Stimulated activated naive CD8-positive, alpha-beta T cell treated with anti-CD3 and anti-CD28 coated beads, Interleukin-15, amount 100 ng/mL, for 72 hours (primary cell): ENCODE results near the gene ABCB11.
"Not testable (repeated sequence)": the region's sequence is repeated elsewhere in the genome, so short reads cannot be mapped to it uniquely, and the experiment has no call there.

Experiments
- ATAC-seq: fragments of 150-1000 bp; cut with Tn5 transposase; 2 replicates; pipeline ENCODE4 v1.10.0; 2021; ENCODE audit warnings: mild to moderate bottlenecking, moderate library complexity
- DNase-seq, 2 donors: peaks; one replicate each; pipeline ENCODE4 v3.0.0; 2021 to 2022
- H3K27ac Mint-ChIP-seq, 2 donors: one replicate each; pipeline ENCODE4 v1.8.0; 2022; ENCODE audit warnings: mild to moderate bottlenecking in 2 of 2, mixed read lengths in 2 of 2, moderate library complexity in 2 of 2
- H3K27me3 Mint-ChIP-seq: one replicate; pipeline ENCODE4 v1.8.0; 2022; ENCODE audit warnings: mixed read lengths
- H3K4me1 Mint-ChIP-seq: one replicate; pipeline ENCODE4 v1.8.0; 2022; ENCODE audit warnings: mild to moderate bottlenecking, mixed read lengths
- H3K4me3 Mint-ChIP-seq, 2 donors: one replicate each; pipeline ENCODE4 v1.8.0; 2022; ENCODE audit warnings: mild to moderate bottlenecking in 2 of 2, mixed read lengths in 2 of 2, moderate library complexity in 1 of 2
- H3K9me3 Mint-ChIP-seq, 2 donors: one replicate each; pipeline ENCODE4 v1.8.0; 2022; ENCODE audit warnings: mixed read lengths in 2 of 2

Gene ABCB11

DNA sequence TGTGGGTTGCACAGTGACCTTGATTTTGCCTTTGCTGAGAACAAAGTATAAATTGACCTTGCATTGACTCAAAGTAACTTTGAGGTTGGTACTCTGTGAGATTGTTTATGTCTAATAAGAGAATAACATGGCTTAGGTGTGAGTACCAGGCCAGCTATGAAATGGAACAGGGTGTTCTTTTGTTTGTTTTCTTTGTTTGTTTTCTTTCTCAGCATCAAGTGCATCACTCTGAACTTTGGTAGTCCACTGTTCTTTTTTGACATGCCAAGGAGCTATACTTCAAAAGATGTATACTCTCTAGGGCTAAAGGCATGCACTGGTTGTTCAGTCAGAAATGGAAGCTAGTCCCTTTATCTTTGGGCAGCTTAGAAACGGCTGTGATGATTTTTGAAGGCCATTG, 5.1 kb downstream of the ABCB11 start:
- Mint-ChIP-seq H3K4me3 (no peak overlapping the region), H3K27me3 (no peaks in the 10 kb centered on the region), H3K27ac (no peak overlapping the region), H3K9me3 (no peaks in the 10 kb centered on the region), H3K4me1 (peaks cover 8% of the 10 kb centered on the region)
- DNase-seq (no peak), ATAC-seq (no peak)

GRCh38 chr2:169023161-169023560, 8.0 kb downstream of the ABCB11 start:
- H3K9me3 Mint-ChIP-seq, result no peaks in the 10 kb centered on the region
- H3K4me3 Mint-ChIP-seq, result no peak overlapping the region
- ATAC-seq (no peak), DNase-seq (no peak)
- H3K27ac Mint-ChIP-seq, result no peak overlapping the region
- H3K27me3 Mint-ChIP-seq, result no peaks in the 10 kb centered on the region
- H3K4me1 Mint-ChIP-seq, result peaks cover 8% of the 10 kb centered on the region

DNA sequence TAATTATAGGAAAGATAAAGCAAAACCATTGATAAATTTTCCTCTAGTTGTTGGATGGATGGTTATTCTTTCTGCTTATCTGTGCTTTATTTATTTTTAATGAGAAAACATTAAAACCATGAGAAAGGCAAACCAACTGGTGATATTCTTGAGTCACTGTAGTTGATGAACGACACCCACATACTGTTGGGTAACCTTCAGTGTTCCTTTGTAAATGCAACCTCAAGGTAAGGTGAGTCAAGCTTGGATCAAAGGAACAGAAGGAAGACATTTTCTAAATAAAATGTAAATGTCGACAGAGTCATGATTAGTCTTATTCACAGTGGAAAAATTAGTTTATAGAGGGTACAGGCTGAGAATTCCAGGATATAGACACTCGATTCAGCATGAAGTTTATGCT, 12.7 kb downstream of the ABCB11 start:
- Mint-ChIP-seq H3K27ac (no peak overlapping the region), H3K9me3 (no peaks in the 10 kb centered on the region), H3K27me3 (no peaks in the 10 kb centered on the region), H3K4me1 (no peaks in the 10 kb centered on the region), H3K4me3 (no peak overlapping the region)
- ATAC-seq (no peak), DNase-seq (no peak)

- Mint-ChIP-seq H3K9me3 (no peaks in the 10 kb centered on the region), H3K4me1 (no peaks in the 10 kb centered on the region), H3K4me3 (no peak overlapping the region), H3K27ac (no peak overlapping the region), H3K27me3 (no peaks in the 10 kb centered on the region)
- no peak for DNase-seq
- ATAC-seq, result no peak
Measured at GRCh38 chr2:169015943-169016342, 15.2 kb downstream of the ABCB11 start.

DNA sequence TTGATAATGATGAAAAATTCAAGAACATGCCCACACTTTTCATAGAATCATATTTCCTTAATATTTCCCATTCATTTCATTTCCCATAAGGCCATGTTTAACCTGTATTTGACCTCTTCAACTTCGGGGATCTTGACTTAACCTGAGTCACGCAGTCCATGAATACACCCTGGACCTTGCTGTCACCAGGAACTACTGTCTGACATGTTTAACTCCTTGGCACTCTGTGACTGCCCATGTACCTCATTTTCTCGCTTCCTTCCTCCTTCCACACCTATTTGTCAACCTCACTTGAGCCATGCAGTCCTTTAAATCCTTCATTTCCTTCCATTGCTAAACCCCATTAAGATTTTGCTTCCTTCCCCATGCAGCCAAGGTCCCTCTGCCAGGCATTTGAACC, 16.3 kb downstream of the ABCB11 start:
- ATAC-seq, result no peak
- no peaks in the 10 kb centered on the region for H3K4me1 Mint-ChIP-seq
- H3K27me3 Mint-ChIP-seq, result no peaks in the 10 kb centered on the region
- H3K9me3 Mint-ChIP-seq, result no peaks in the 10 kb centered on the region
- H3K27ac Mint-ChIP-seq, result no peak overlapping the region
- no peak for DNase-seq
- H3K4me3 Mint-ChIP-seq, result no peak overlapping the region

DNA sequence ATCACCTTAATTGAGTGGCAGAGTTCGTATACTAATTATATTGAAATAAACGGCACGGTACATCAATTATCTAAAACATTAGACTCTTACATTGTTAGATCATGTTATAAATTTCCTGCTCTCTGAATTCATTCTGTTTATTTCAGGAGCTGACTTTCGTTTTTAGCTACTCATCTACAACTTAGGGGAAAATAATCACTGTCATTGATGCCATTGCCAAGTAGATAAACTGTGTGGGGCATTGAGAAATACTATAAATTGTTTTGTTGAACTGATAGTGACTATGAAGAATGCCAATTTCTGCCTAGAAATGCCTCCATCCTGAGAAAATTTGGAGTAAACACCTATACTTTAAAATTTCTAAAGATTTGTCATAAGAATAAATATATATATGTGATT, 17.5 kb downstream of the ABCB11 start:
- Mint-ChIP-seq H3K27ac (no peak overlapping the region), H3K4me3 (no peak overlapping the region), H3K27me3 (no peaks in the 10 kb centered on the region)

DNA sequence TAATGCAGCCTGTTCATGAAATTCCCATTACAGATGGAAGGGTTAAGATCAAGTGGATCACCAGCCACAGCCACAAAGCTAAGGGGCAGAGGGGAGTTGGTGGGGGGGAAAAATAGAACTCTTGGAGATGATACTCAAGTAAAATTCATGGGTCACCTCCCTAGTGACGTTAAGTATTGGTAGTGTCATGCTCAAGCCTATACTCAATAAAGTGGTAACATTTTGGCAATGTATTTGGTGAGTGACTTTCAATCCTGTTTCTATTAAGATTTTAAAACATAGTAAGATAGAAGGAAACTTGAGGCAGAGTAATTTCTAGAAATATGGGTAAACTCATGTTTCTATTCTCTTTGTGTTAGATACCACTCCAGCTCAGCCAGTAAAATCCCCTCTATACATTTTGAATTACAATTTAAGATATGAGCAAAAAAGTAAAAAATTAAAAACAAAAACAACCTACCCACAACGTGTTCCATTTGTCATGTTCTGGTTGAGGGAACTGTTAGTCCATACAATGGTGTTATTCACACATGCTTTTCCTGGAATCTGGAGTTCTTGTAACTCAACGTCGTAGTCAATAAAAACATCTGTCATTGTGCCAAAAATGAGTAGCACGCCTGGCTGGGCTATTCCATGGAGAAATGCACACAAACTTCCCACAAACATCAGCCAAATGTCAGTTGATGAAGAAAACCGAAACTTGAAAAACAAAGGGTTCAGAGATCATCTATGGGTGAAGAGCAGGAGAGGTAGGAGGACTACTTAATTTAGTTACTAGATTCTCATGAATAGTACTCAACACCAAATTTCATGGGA, 18.1 kb downstream of the ABCB11 start:
- Mint-ChIP-seq H3K9me3 (no peaks in the 10 kb centered on the region), H3K27ac (no peak overlapping the region), H3K4me3 (no peak overlapping the region), H3K4me1 (no peaks in the 10 kb centered on the region), H3K27me3 (no peaks in the 10 kb centered on the region)
- ATAC-seq (no peak), DNase-seq (no peak)

More for the DNA sequence above, 17.5 kb downstream of the ABCB11 start:
- H3K9me3 Mint-ChIP-seq, result no peaks in the 10 kb centered on the region
- ATAC-seq (no peak), DNase-seq (no peak)
- no peaks in the 10 kb centered on the region for H3K4me1 Mint-ChIP-seq

- H3K27ac Mint-ChIP-seq, DNase-seq, H3K27me3 Mint-ChIP-seq, H3K9me3 Mint-ChIP-seq, ATAC-seq, H3K4me1 Mint-ChIP-seq, H3K4me3 Mint-ChIP-seq: not testable (repeated sequence)
Measured at GRCh38 chr2:169012191-169012792, 18.8 kb downstream of the ABCB11 start.

- Mint-ChIP-seq H3K27ac (no peak overlapping the region), H3K4me3 (no peak overlapping the region), H3K9me3 (no peaks in the 10 kb centered on the region), H3K27me3 (no peaks in the 10 kb centered on the region), H3K4me1 (peaks cover 6% of the 10 kb centered on the region)
- DNase-seq (no peak), ATAC-seq (no peak)
Measured at GRCh38 chr2:169011698-169012097, 19.4 kb downstream of the ABCB11 start.

DNA sequence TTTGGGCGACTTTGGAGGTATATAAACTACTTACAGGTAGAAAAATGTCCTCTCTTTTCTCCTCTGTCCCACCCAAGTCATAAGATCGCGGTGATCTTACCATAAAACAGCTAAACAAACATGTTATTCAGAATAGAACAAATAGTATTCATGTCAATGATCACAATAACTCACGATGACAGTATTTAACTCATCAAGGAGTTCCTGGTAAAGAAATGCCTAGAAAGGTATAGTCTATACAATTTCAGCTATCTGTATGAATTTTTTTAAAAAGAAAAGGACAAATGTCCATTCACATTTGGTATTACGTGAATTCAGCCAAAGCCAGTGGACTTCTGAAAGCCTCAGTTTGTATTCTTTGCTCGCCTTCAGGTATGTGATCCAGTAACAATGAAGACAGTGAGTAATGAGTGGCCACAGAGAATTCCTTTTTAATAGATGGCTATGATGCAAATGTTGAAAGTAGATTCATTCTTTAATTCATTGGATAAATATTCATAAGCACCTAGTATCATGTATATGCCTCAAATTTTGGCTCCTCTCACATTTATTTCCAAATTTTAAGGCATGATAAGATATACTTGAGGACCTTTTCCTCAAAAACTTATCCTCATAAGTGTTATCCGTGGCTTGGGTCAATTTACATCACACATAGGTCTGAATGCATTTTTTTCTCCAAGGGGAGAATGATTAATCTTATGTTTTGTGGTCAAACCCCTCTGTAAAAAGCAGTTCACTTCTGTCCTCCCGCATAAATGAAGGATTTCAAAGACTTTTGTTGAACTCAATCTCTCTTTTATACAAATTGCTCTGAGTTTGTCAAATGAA, 20.3 kb downstream of the ABCB11 start:
- Mint-ChIP-seq H3K9me3 (no peaks in the 10 kb centered on the region), H3K4me3 (no peak overlapping the region), H3K27me3 (no peaks in the 10 kb centered on the region), H3K4me1 (peaks cover 6% of the 10 kb centered on the region), H3K27ac (no peak overlapping the region)
- ATAC-seq (no peak), DNase-seq (no peak)

DNA sequence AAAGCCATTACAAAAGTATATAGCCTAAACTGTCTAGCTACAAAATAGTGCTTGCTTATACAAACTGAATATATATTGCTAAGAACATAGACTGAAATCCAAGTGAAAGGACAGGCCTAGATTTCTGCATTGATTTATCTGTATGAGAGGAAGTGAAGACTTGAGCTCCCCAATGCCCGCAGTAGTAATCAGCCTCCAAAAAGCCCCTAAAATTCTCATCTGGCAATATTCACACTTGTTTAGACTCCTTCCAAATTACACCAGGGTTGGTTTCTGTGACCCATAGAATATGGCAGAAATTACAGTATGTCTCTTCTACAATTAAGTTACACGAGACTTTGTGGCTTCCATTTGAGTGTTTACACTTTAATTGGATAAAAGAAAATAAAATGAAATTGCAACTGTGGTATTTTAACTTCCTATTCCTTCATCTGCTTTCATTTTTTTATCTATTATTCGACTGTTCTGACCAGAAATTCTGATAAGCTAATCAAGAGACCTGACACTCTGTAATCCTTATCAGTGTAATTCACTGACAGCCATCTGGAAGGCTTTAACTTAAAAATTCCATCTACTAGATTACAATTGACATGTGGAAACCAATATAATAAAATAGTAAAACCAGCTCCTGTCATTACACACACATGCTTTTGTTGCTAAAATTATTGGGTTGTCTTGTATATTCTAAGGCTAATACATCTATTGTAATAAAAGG, 21.1 kb downstream of the ABCB11 start:
- H3K4me3 Mint-ChIP-seq, result no peak overlapping the region
- H3K27ac Mint-ChIP-seq, result no peak overlapping the region
- ATAC-seq (no peak), DNase-seq (no peak)
- no peaks in the 10 kb centered on the region for H3K27me3 Mint-ChIP-seq
- H3K9me3 Mint-ChIP-seq, result no peaks in the 10 kb centered on the region
- peaks cover 6% of the 10 kb centered on the region for H3K4me1 Mint-ChIP-seq

DNA sequence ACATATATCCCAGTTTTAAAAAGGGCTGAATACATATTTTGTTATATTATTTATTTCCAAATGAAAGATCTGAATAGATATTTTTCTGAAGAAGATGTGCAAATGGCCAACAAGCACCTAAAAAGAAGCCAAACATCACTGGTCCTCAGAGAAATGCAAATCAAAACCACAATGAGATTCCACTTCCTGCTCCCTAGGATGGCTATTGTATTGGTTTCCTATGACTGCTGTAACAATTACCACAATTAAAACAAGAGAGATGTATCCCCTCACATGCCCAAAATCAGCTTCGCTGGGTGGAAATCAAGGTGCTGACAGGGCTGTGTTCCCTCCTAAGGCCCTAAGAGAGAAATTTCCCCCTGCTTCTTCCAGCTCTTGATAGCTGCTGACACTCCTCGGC, 23.2 kb downstream of the ABCB11 start:
- no peak overlapping the region for H3K27ac Mint-ChIP-seq

GRCh38 chr2:169007356-169007755, 23.8 kb downstream of the ABCB11 start:
- Mint-ChIP-seq H3K9me3 (no peaks in the 10 kb centered on the region), H3K4me3 (no peak overlapping the region), H3K4me1 (peaks cover 6% of the 10 kb centered on the region), H3K27me3 (peaks cover 7% of the 10 kb centered on the region), H3K27ac (no peak overlapping the region)
- DNase-seq, result no peak
- ATAC-seq, result no peak

More for the DNA sequence above, 23.2 kb downstream of the ABCB11 start:
- H3K4me3 Mint-ChIP-seq, result no peak overlapping the region
- no peak for ATAC-seq
- no peak for DNase-seq
- H3K9me3 Mint-ChIP-seq, result no peaks in the 10 kb centered on the region
- peaks cover 7% of the 10 kb centered on the region for H3K27me3 Mint-ChIP-seq
- peaks cover 6% of the 10 kb centered on the region for H3K4me1 Mint-ChIP-seq

DNA sequence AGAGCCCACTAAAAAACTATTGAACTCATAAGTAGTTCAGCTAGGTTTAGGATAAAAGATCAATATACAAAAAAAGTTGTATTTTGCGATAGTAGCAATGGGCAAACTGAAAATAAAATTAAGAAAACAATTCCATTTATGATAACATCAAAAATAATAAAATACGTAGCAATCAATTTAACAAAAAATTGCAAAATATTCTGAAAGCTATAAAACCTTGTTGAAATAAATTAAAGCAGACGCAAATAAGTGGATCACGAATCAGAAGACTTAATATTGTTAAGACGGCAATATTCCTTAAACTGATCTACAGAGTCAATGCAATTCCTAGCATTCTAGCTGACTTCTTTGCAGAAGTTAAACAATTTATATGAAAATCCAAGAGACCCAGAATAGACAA, 24.5 kb downstream of the ABCB11 start:
- Mint-ChIP-seq H3K9me3 (no peaks in the 10 kb centered on the region), H3K4me1 (peaks cover 6% of the 10 kb centered on the region), H3K4me3 (no peak overlapping the region), H3K27ac (no peak overlapping the region), H3K27me3 (peaks cover 7% of the 10 kb centered on the region)
- DNase-seq (no peak), ATAC-seq (no peak)

GRCh38 chr2:169005994-169006393, 25.1 kb downstream of the ABCB11 start:
- H3K27ac Mint-ChIP-seq, result no peak overlapping the region
- DNase-seq, result no peak
- no peaks in the 10 kb centered on the region for H3K9me3 Mint-ChIP-seq
- peaks cover 6% of the 10 kb centered on the region for H3K4me1 Mint-ChIP-seq
- peaks cover 7% of the 10 kb centered on the region for H3K27me3 Mint-ChIP-seq
- ATAC-seq, result no peak
- H3K4me3 Mint-ChIP-seq, result no peak overlapping the region
